Gastrocnemius medialis (tissue), 4 donors: Measurements from ENCODE around the gene TSPAN1.

ENCODE experiments used
- CTCF ChIP-seq, 5 experiments: fragments of 450-650 bp in 3 of 5; fragments of 200-600 bp in 2 of 5; sonication (generic) in 2 of 5; IDR thresholded peaks in 4 of 5; conservative IDR thresholded peaks in 1 of 5; 1 replicate in 4 of 5; 2 replicates in 1 of 5; pipeline ENCODE4 v1.5.1; 2016 to 2019; ENCODE audit warnings: antibody characterized with exemption in 5 of 5, mild to moderate bottlenecking in 3 of 5, moderate library complexity in 3 of 5
- POLR2A ChIP-seq, 2 donors: fragments of 450-650 bp; IDR thresholded peaks; one replicate each; pipeline ENCODE4 v1.6.1; 2017; ENCODE audit warnings: antibody characterized with exemption in 2 of 2, mild to moderate bottlenecking in 2 of 2, moderate library complexity in 2 of 2

DNA sequence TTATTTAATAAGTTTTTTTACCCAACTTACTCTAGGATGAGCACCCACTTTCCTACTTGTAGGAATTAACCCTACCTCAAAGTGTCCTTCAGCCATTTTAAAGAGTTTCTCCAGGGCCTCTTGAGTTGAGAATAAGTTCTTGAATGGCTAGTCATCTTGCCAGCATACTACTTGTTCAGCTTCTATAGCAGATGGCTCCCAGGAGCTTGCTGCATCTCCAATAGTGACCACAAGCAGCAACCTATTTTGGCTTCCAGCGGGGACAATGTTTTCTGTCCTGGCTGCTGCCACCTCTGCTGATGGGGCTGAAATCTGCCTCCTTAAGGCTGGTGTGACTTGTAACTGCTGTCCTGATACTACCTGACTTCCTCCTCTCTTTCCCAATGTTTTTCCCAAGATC, 21.7 kb upstream of the TSPAN1 start:
- TF ChIP-seq POLR2A (IDR thresholded peaks at IDR 0.05): no peak
- TF ChIP-seq CTCF (IDR thresholded peaks at IDR 0.05 in 4 of 5, conservative IDR thresholded peaks at IDR 0.05 in 1 of 5): no peak
